ENCODE measurements around the gene MEN1. TPM values are rescaled to one million over a fixed set of nuclear protein-coding genes. Genes with fewer than 3 reads are reported as not detected.
A peak's percentile ranks its signal among the peaks of the same experiment; 100 is the strongest.

The MEN1 gene
- total and polyA plus RNA-seq, 9 of the 15 experiments (the other 6 are each of a cell fraction or from before 2014, with no cell fraction given) = 3.4 to 57.2 (median 19.3) TPM

DNA sequence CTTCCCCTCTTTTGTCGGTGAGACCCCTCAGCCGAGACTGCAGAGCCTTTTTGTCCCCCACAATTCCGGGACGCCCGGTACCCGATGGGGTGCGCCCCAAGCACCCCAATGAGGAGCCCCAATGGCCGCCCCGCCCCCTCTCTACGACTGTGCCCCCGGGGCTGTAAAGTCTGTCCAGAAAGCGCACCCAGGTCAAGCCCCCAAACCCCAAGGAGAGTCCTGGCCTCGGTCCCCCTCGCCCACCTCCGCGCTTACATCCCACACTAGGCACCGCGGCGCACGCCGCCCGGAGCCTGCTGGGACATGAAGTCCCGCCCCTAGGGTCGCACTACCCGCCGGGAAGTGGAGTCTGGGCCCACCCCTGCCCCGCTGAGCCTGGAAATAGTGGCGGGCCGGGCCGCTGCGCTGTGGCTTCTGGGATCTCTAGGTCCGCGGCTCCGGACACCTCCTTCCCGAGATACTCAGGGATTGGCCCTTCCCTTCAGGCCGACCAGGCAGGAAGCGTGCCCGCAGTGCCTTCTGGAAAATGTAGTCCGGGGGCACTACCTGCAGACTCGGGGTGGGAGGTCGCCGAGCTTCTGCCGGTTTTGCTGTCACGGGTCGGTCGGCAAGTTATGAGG is at the start of gene MEN1 (continued):
- no peak for TF ChIP-seq CUX1 (CRISPR knock-in tag; IDR thresholded peaks at IDR 0.05)
- no peak for TF ChIP-seq ZNF76 (CRISPR knock-in tag; IDR thresholded peaks at IDR 0.05; ENCODE audit: borderline replicate concordance)
- no peak for TF ChIP-seq ZNF699 (CRISPR knock-in tag; IDR thresholded peaks at IDR 0.05; ENCODE audit: insufficient replicate concordance)
- TF ChIP-seq SUPT5H (IDR thresholded peaks at IDR 0.05) = peak; percentile 73
- TF ChIP-seq ZNF197 (CRISPR knock-in tag; IDR thresholded peaks at IDR 0.05; ENCODE audit: low read depth) = peak; percentile 75; the same call in 1 of the 2 replicates
- TF ChIP-seq ZNF347 (CRISPR knock-in tag; IDR thresholded peaks at IDR 0.05; ENCODE audit: low read depth) = no peak
- TF ChIP-seq, protein P1, sequence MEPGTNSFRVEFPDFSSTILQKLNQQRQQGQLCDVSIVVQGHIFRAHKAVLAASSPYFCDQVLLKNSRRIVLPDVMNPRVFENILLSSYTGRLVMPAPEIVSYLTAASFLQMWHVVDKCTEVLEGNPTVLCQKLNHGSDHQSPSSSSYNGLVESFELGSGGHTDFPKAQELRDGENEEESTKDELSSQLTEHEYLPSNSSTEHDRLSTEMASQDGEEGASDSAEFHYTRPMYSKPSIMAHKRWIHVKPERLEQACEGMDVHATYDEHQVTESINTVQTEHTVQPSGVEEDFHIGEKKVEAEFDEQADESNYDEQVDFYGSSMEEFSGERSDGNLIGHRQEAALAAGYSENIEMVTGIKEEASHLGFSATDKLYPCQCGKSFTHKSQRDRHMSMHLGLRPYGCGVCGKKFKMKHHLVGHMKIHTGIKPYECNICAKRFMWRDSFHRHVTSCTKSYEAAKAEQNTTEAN (CRISPR knock-in tag; IDR thresholded peaks at IDR 0.05) = no peak
- TF ChIP-seq ESRRA (IDR thresholded peaks at IDR 0.05; ENCODE audit: borderline replicate concordance, low read depth) = no peak; the same call in 1 of the 2 replicates
- peak; percentile 95 for TF ChIP-seq ELF1 (tag; IDR thresholded peaks at IDR 0.05)
- no peak for TF ChIP-seq POLR2AphosphoS5 (IDR thresholded peaks at IDR 0.05; ENCODE audit: control insufficient read depth, insufficient read depth, low read depth, low read length)
- TF ChIP-seq MAFK (IDR thresholded peaks at IDR 0.05; ENCODE audit: low read length) = no peak
- TF ChIP-seq DIDO1 (tag; IDR thresholded peaks at IDR 0.05; ENCODE audit: low read depth) = 0 out of 2 replicates have a peak, but pooled peaks have one; percentile 52
- TF ChIP-seq CSDE1 (IDR thresholded peaks at IDR 0.05) = no peak
- TF ChIP-seq TEAD2 (tag; IDR thresholded peaks at IDR 0.05) = no peak
- no peak for TF ChIP-seq ZNF253 (CRISPR knock-in tag; conservative IDR thresholded peaks at IDR 0.05)
- TF ChIP-seq ZNF780A (CRISPR knock-in tag; IDR thresholded peaks at IDR 0.05) = no peak
- TF ChIP-seq HNRNPK (IDR thresholded peaks at IDR 0.05; ENCODE audit: low read depth, low read length, poor library complexity, severe bottlenecking) = no peak
- no peak for TF ChIP-seq ZNF280B (CRISPR knock-in tag; IDR thresholded peaks at IDR 0.05)
- no peak; the same call in 1 of the 2 replicates for TF ChIP-seq ZNF12 (CRISPR knock-in tag; IDR thresholded peaks at IDR 0.05)
- TF ChIP-seq, protein P2, sequence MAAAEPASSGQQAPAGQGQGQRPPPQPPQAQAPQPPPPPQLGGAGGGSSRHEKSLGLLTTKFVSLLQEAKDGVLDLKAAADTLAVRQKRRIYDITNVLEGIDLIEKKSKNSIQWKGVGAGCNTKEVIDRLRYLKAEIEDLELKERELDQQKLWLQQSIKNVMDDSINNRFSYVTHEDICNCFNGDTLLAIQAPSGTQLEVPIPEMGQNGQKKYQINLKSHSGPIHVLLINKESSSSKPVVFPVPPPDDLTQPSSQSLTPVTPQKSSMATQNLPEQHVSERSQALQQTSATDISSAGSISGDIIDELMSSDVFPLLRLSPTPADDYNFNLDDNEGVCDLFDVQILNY (CRISPR knock-in tag; IDR thresholded peaks at IDR 0.05) = no peak
